Ishikawa (cell line): ENCODE data around the gene KCNK17.

Experiments used
- CEBPB ChIP-seq: IDR thresholded peaks from 2 replicates; pipeline ENCODE4 v1.6.1; 2012
- CREB1 ChIP-seq: IDR thresholded peaks from 2 replicates; pipeline ENCODE4 v1.6.1; 2012; ENCODE audit warnings: low read depth
- EP300 ChIP-seq: IDR thresholded peaks from 2 replicates; pipeline ENCODE4 v1.6.1; 2012; ENCODE audit warnings: borderline replicate concordance
- MAX ChIP-seq: IDR thresholded peaks from 2 replicates; pipeline ENCODE4 v1.6.1; 2012
- NFIC ChIP-seq: IDR thresholded peaks from 2 replicates; pipeline ENCODE4 v1.6.1; 2012
- RAD21 ChIP-seq: IDR thresholded peaks from 2 replicates; pipeline ENCODE4 v1.6.1; 2012; ENCODE audit warnings: low read depth
- REST ChIP-seq: IDR thresholded peaks from 2 replicates; pipeline ENCODE4 v1.6.1; 2012; ENCODE audit warnings: low read depth, mild to moderate bottlenecking
- TAF1 ChIP-seq: IDR thresholded peaks from 2 replicates; pipeline ENCODE4 v1.6.1; 2012; ENCODE audit warnings: low read depth, mild to moderate bottlenecking
- TCF12 ChIP-seq: IDR thresholded peaks from 2 replicates; pipeline ENCODE4 v1.6.1; 2012; ENCODE audit warnings: low read depth
- USF1 ChIP-seq: IDR thresholded peaks from 2 replicates; pipeline ENCODE4 v1.6.1; 2012
- YY1 ChIP-seq: IDR thresholded peaks from 2 replicates; pipeline ENCODE4 v1.6.1; 2012; ENCODE audit warnings: low read depth
- ZBTB7A ChIP-seq: IDR thresholded peaks from 2 replicates; pipeline ENCODE4 v1.6.1; 2012; ENCODE audit warnings: low read depth

GRCh38 chr6:39300739-39301138 is 13.5 kb downstream of the KCNK17 start:
- TF ChIP-seq MAX, result no peak
- TF ChIP-seq YY1, result no peak
- TF ChIP-seq CREB1, result no peak
- no peak for TF ChIP-seq TAF1
- no peak for TF ChIP-seq REST
- TF ChIP-seq USF1, result no peak
- TF ChIP-seq ZBTB7A, result no peak
- no peak for TF ChIP-seq CEBPB
- no peak for TF ChIP-seq EP300
- no peak for TF ChIP-seq TCF12
- no peak for TF ChIP-seq RAD21
- TF ChIP-seq NFIC, result no peak
